HepG2 (cell line): ENCODE results near the gene PHACTR1. TPM values are rescaled to one million over a fixed set of nuclear protein-coding genes. Genes with fewer than 3 reads are reported as not detected.

Source experiments
- ATAC-seq: fragments of 200-7000 bp; cut with Tn5 transposase; 3 replicates; pipeline ENCODE4 v1.9.1; 2020; ENCODE audit warnings: mild to moderate bottlenecking, moderate library complexity
- BruUV-seq: library from RNA; stranded (reverse); fragments of 400-500 nt; replicated peaks from 2 replicates; lab custom pipeline; 2021; lab: Mats Ljungman, UMichigan
- CTCF ChIA-PET: fragments of 300-600 bp; formaldehyde crosslinking; extraction: SDS; loops from one replicate; lab custom pipeline; 2021; ENCODE audit warnings: low total read pairs, inconsistent platforms, low intra/inter-chr PET ratio; lab: Yijun Ruan, JAX
- POLR2A ChIA-PET: fragments of 350-600 bp; sonication (Branson Sonifier 250); formaldehyde crosslinking; loops from one replicate; lab custom pipeline; 2020; ENCODE audit warnings: antibody characterized with exemption, inconsistent platforms; lab: Yijun Ruan, JAX
- DNase-seq: peaks from one replicate; pipeline ENCODE4 v3.0.0-alpha.2; 2015; ENCODE audit warnings: low spot score
- FAIRE-seq: peaks from 3 replicates; lab custom pipeline; 2011; peaks lifted over from hg19 to GRCh38; lab: Jason Lieb, UNC
- H2AFZ ChIP-seq: one replicate; pipeline ENCODE4 v1.6.1; 2011; ENCODE audit warnings: low read length, inconsistent platforms
- H3K27ac ChIP-seq: fragments of 300-600 bp; 3 replicates; pipeline ENCODE4 v1.8.0; 2011; ENCODE audit warnings: mixed run types, mild to moderate bottlenecking, mixed read lengths, low read length, inconsistent platforms; ENCODE audit not compliant: insufficient read depth; ENCODE audit errors: extremely low read length
- H3K27me3 ChIP-seq, 2 experiments: fragments of 200-600 bp in 1 of 2; 2 replicates in 1 of 2; 3 replicates in 1 of 2; pipeline versions ENCODE4 v1.6.0 to v1.8.0; 2011; ENCODE audit warnings: low read length in 2 of 2, mild to moderate bottlenecking in 2 of 2, moderate library complexity in 2 of 2, inconsistent platforms in 1 of 2; ENCODE audit not compliant: insufficient read depth in 2 of 2, control insufficient read depth in 1 of 2
- H3K36me3 ChIP-seq, 2 experiments: fragments of 200-600 bp in 1 of 2; replicated peaks in 1 of 2; 2 replicates in 1 of 2; 3 replicates in 1 of 2; pipeline versions ENCODE4 v1.5.1 to v1.8.0; 2011; ENCODE audit warnings: low read length in 2 of 2, inconsistent platforms in 1 of 2; ENCODE audit not compliant: insufficient read depth in 2 of 2, control insufficient read depth in 1 of 2
- H3K4me1 ChIP-seq: 2 replicates; pipeline ENCODE4 v1.5.1; 2012; ENCODE audit warnings: low read length, inconsistent platforms; ENCODE audit not compliant: insufficient read depth
- H3K4me2 ChIP-seq: 2 replicates; pipeline ENCODE4 v1.6.0; 2011; ENCODE audit warnings: low read depth, low read length, inconsistent platforms
- H3K4me3 ChIP-seq, 3 experiments: fragments of 200-600 bp in 1 of 3; sonication (generic), shearing (Covaris generic) in 1 of 3; replicated peaks in 1 of 3; 2 replicates each; pipeline ENCODE4 v1.5.1; 2011 to 2016; ENCODE audit warnings: low read length in 3 of 3, inconsistent platforms in 2 of 3, low read depth in 2 of 3, mild to moderate bottlenecking in 2 of 3, control low read depth in 1 of 3, mixed read lengths in 1 of 3; ENCODE audit not compliant: insufficient read depth in 1 of 3
- H3K79me2 ChIP-seq: one replicate; pipeline ENCODE4 v1.6.1; 2011; ENCODE audit warnings: low read length, inconsistent platforms; ENCODE audit not compliant: insufficient read depth
- H3K9ac ChIP-seq: 2 replicates; pipeline ENCODE4 v1.6.0; 2011; ENCODE audit warnings: mild to moderate bottlenecking, low read depth, low read length, inconsistent platforms; ENCODE audit not compliant: insufficient read depth
- H3K9me3 ChIP-seq: 2 replicates; pipeline ENCODE4 v1.5.1; 2012; ENCODE audit warnings: mild to moderate bottlenecking, low read length
- H4K20me1 ChIP-seq: 2 replicates; pipeline ENCODE4 v1.6.0; 2011; ENCODE audit warnings: inconsistent platforms, mild to moderate bottlenecking, low read length, moderate library complexity; ENCODE audit not compliant: insufficient read depth
- HDAC1 ChIP-seq: sonication (generic); formaldehyde crosslinking; IDR thresholded peaks from 2 replicates; pipeline ENCODE4 v1.5.1; 2020; ENCODE audit warnings: mild to moderate bottlenecking, missing genetic modification reagents
- HNRNPLL ChIP-seq: fragments of 200-400 bp; formaldehyde crosslinking; IDR thresholded peaks from 2 replicates; pipeline ENCODE4 v1.6.1; 2017; ENCODE audit warnings: mild to moderate bottlenecking, low read depth, low read length; ENCODE audit not compliant: poor library complexity, severe bottlenecking
- ISX ChIP-seq: sonication (generic); formaldehyde crosslinking; conservative IDR thresholded peaks from 2 replicates; pipeline ENCODE4 v1.5.0; 2020; ENCODE audit warnings: missing genetic modification reagents
- JUND ChIP-seq: sonication (generic); formaldehyde crosslinking; IDR thresholded peaks from 2 replicates; pipeline ENCODE4 v1.8.0; 2022; ENCODE audit warnings: mild to moderate bottlenecking, missing genetic modification reagents
- NFKBIZ ChIP-seq: IDR thresholded peaks from 2 replicates; pipeline ENCODE4 v1.6.1; 2018; ENCODE audit warnings: missing genetic modification reagents, missing compliant biosample characterization
- PLRG1 ChIP-seq: fragments of 450-650 bp; conservative IDR thresholded peaks from 2 replicates; pipeline ENCODE4 v1.6.1; 2016
- RAD51 ChIP-seq: fragments of 450-650 bp; IDR thresholded peaks from 2 replicates; pipeline ENCODE4 v1.6.1; 2016; ENCODE audit warnings: borderline replicate concordance
- ZNF234 ChIP-seq: sonication (generic); formaldehyde crosslinking; conservative IDR thresholded peaks from 2 replicates; pipeline ENCODE4 v1.5.1; 2020; ENCODE audit warnings: mild to moderate bottlenecking, missing genetic modification reagents
- ZNF292 ChIP-seq: sonication (generic); formaldehyde crosslinking; IDR thresholded peaks from 2 replicates; pipeline ENCODE4 v1.8.1; 2022; ENCODE audit warnings: mild to moderate bottlenecking, low read depth, missing genetic modification reagents, borderline replicate concordance
- ZNF549 ChIP-seq: sonication (generic); formaldehyde crosslinking; IDR thresholded peaks from 2 replicates; pipeline ENCODE4 v1.5.0; 2020; ENCODE audit warnings: missing genetic modification reagents
- ZNF556 ChIP-seq: sonication (generic); formaldehyde crosslinking; IDR thresholded peaks from 2 replicates; pipeline ENCODE4 v1.4.0; 2020; ENCODE audit warnings: mild to moderate bottlenecking, missing genetic modification reagents, borderline replicate concordance
- ZNF569 ChIP-seq: sonication (generic); formaldehyde crosslinking; IDR thresholded peaks from 2 replicates; pipeline ENCODE4 v1.5.0; 2020; ENCODE audit warnings: mild to moderate bottlenecking, missing genetic modification reagents, moderate library complexity, borderline replicate concordance
- ZNF614 ChIP-seq: IDR thresholded peaks from 2 replicates; pipeline ENCODE4 v1.6.1; 2018; ENCODE audit warnings: missing biosample characterization, missing genetic modification reagents, inconsistent platforms, borderline replicate concordance
- ZNF788 ChIP-seq: sonication (generic); formaldehyde crosslinking; IDR thresholded peaks from 2 replicates; pipeline ENCODE4 v1.5.0; 2020; ENCODE audit warnings: mild to moderate bottlenecking, missing genetic modification reagents, borderline replicate concordance
- in situ Hi-C: cut with HindIII; loops from 2 replicates; pipeline ENCODE4 v1.10.0; 2017; ENCODE audit warnings: low pct_unique_long_range_greater_than_20kb; ENCODE audit not compliant: extremely low pct_ligation_motif_present
- intact Hi-C: fragments of 100-400 bp; cut with micrococcal nuclease; formaldehyde crosslinking; loops from one replicate; pipeline ENCODE4 v1.10.0; 2022; ENCODE audit not compliant: unreplicated experiment
- polyA plus RNA-seq, 8 experiments: library from polyadenylated mRNA; depleted of rRNA in 3 of 8; stranded (reverse) in 7 of 8; unstranded in 1 of 8; fragments of >200 nt; fragmentation: Illumina TruSeq in 4 of 8; extraction: Trizol in 4 of 8; gene quantifications; 2 replicates each; pipeline versions ENCODE4 v1.2.1 to v1.2.3, GENCODE V29; 2011 to 2016; ENCODE audit warnings: low read depth in 4 of 8, missing spikeins in 1 of 8, mixed read lengths in 1 of 8; ENCODE audit not compliant: insufficient read depth in 1 of 8
- total RNA-seq, 5 experiments: library from RNA; depleted of rRNA; stranded (reverse); fragments of >200 nt; fragmentation: Illumina TruSeq; extraction: Trizol; gene quantifications; 2 replicates each; pipeline ENCODE4 v1.2.3, GENCODE V29; 2016; ENCODE audit warnings: low read depth in 1 of 5
- TF ChIP-seq, protein P1 (sequence below): sonication (generic); formaldehyde crosslinking; IDR thresholded peaks from 2 replicates; pipeline ENCODE4 v1.5.0; 2020; ENCODE audit warnings: missing genetic modification reagents
- TF ChIP-seq, protein P2 (sequence below): sonication (generic); formaldehyde crosslinking; IDR thresholded peaks from 2 replicates; pipeline ENCODE4 v1.4.0; 2020; ENCODE audit warnings: missing genetic modification reagents
- TF ChIP-seq, protein P3 (sequence below): sonication (generic); formaldehyde crosslinking; IDR thresholded peaks from 2 replicates; pipeline ENCODE4 v1.4.0; 2020; ENCODE audit warnings: missing genetic modification reagents
- TF ChIP-seq, protein P4 (sequence below): sonication (generic); formaldehyde crosslinking; IDR thresholded peaks from 2 replicates; pipeline ENCODE4 v1.4.0; 2020; ENCODE audit warnings: missing genetic modification reagents, mild to moderate bottlenecking, borderline replicate concordance

PHACTR1 gene
- total and polyA plus RNA-seq, 2 of the 13 experiments (the other 11 are each of a cell fraction or from before 2014, with no cell fraction given), result 0.09 TPM; not detected in 1

DNA sequence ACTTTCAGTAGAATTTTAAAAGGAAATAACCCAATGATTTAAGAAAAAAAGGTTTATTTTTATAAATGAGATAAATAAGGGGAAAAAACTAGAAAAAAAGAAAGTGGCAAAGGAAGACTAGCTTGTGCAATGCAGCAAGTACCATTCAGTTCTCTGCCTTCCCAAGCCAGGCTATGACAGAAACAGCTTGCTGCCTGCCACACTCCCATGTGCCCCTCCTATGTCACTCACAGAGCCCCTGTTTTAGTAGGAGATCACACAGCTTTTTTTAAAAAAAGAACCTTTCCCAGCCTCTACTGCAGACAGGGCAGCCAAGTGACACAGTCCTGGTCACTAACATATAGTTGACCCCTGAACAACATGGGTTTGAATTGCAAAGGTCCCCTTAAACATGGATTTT lies 598.2 kb downstream of the PHACTR1 start:
- no TSS peak for BruUV-seq
- no peaks in the 10 kb centered on the region for H3K27me3 ChIP-seq
- ATAC-seq (no peak), DNase-seq (no peak), FAIRE-seq (no peak)
- POLR2A ChIA-PET, result no interaction called here
- no peak overlapping the region for H3K27ac ChIP-seq
- H3K4me2 ChIP-seq, result no peak overlapping the region
- peaks cover 6% of the 10 kb centered on the region for H3K4me1 ChIP-seq
- intact Hi-C loops (no loop called here), in situ Hi-C loops (no loop called here)
- no peaks in the 10 kb centered on the region for H3K9me3 ChIP-seq
- H3K9ac ChIP-seq, result no peak overlapping the region
- peaks cover 12 to 55% of the 10 kb centered on the region in 2 experiments for H3K36me3 ChIP-seq
- TF ChIP-seq ZNF549 (CRISPR knock-in tag) (no peak), ZNF569 (CRISPR knock-in tag) (no peak), ZNF614 (no peak), JUND (no peak), ZNF292 (CRISPR knock-in tag) (no peak), RAD51 (no peak), ZNF556 (no peak), NFKBIZ (CRISPR knock-in tag) (no peak), HDAC1 (no peak), PLRG1 (no peak), ZNF788 (no peak), ZNF234 (CRISPR knock-in tag) (no peak), ISX (no peak), HNRNPLL (no peak)
- TF ChIP-seq, protein P1, sequence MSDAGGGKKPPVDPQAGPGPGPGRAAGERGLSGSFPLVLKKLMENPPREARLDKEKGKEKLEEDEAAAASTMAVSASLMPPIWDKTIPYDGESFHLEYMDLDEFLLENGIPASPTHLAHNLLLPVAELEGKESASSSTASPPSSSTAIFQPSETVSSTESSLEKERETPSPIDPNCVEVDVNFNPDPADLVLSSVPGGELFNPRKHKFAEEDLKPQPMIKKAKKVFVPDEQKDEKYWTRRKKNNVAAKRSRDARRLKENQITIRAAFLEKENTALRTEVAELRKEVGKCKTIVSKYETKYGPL (CRISPR knock-in tag), result no peak
- TF ChIP-seq, protein P2, sequence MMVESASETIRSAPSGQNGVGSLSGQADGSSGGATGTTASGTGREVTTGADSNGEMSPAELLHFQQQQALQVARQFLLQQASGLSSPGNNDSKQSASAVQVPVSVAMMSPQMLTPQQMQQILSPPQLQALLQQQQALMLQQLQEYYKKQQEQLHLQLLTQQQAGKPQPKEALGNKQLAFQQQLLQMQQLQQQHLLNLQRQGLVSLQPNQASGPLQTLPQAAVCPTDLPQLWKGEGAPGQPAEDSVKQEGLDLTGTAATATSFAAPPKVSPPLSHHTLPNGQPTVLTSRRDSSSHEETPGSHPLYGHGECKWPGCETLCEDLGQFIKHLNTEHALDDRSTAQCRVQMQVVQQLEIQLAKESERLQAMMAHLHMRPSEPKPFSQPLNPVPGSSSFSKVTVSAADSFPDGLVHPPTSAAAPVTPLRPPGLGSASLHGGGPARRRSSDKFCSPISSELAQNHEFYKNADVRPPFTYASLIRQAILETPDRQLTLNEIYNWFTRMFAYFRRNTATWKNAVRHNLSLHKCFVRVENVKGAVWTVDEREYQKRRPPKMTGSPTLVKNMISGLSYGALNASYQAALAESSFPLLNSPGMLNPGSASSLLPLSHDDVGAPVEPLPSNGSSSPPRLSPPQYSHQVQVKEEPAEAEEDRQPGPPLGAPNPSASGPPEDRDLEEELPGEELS, result no peak
- TF ChIP-seq, protein P3, sequence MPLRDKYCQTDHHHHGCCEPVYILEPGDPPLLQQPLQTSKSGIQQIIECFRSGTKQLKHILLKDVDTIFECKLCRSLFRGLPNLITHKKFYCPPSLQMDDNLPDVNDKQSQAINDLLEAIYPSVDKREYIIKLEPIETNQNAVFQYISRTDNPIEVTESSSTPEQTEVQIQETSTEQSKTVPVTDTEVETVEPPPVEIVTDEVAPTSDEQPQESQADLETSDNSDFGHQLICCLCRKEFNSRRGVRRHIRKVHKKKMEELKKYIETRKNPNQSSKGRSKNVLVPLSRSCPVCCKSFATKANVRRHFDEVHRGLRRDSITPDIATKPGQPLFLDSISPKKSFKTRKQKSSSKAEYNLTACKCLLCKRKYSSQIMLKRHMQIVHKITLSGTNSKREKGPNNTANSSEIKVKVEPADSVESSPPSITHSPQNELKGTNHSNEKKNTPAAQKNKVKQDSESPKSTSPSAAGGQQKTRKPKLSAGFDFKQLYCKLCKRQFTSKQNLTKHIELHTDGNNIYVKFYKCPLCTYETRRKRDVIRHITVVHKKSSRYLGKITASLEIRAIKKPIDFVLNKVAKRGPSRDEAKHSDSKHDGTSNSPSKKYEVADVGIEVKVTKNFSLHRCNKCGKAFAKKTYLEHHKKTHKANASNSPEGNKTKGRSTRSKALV, result no peak
- TF ChIP-seq, protein P4, sequence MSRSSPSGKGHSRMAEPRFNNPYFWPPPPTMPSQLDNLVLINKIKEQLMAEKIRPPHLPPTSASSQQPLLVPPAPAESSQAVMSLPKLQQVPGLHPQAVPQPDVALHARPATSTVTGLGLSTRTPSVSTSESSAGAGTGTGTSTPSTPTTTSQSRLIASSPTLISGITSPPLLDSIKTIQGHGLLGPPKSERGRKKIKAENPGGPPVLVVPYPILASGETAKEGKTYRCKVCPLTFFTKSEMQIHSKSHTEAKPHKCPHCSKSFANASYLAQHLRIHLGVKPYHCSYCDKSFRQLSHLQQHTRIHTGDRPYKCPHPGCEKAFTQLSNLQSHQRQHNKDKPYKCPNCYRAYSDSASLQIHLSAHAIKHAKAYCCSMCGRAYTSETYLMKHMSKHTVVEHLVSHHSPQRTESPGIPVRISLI (CRISPR knock-in tag), result no peak
- CTCF ChIA-PET, result no interaction called here
- H3K4me3 ChIP-seq, result no peak overlapping the region
- H3K79me2 ChIP-seq, result no peaks in the 10 kb centered on the region
- H4K20me1 ChIP-seq, result no peaks in the 10 kb centered on the region
- no peak overlapping the region for H2AFZ ChIP-seq
